Iris pigment epithelial cell (primary cell): ENCODE results near the gene RNU6-1.

Source experiments
- DNase-seq: peaks from one replicate; pipeline ENCODE4 v3.0.0-alpha.2; 2011; ENCODE audit warnings: low read depth

RNU6-1 gene

DNA sequence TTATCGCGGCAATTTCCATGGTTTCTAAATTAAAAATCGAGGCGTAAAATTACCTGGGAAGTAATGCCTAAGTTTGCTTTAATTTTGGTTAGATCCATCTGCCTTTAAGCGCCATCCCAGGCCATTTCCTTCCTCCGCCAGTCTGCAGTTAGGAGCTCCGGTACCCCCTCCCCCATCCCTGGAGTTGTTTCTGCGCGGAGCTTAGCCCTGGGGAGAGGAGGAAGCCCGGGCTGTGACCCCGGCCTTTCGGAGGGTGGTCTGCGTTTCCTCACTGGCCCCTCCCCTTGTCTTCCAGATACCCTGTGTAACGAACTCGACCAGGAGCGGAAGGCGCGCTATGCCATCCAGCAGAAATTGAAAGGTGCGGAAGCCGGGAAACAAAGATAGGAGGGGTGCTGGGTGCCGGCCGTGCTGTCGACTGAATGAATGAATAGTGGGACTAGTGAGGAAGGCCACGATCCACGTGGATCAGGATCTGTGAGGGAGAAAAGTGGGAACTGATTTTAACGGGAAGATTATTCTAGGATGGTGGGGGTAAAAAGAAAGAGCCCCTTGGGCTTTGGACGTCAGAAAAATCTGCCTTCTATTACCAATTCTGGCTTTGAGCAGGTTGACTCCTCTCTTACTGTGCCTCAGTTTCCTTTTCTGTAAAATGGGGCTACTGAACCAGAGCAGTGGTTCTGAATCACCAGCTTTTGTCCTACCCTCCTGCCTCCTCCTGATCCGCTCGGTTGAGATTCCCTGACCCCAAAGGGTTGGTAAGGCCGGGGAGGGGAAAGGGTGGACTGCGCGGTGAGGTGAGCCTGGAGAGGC lies 6.7 kb downstream of the RNU6-1 start:
- DNase-seq: no peak

GRCh38 chr15:67832031-67832551 lies 7.8 kb downstream of the RNU6-1 start:
- no peak for DNase-seq

DNA sequence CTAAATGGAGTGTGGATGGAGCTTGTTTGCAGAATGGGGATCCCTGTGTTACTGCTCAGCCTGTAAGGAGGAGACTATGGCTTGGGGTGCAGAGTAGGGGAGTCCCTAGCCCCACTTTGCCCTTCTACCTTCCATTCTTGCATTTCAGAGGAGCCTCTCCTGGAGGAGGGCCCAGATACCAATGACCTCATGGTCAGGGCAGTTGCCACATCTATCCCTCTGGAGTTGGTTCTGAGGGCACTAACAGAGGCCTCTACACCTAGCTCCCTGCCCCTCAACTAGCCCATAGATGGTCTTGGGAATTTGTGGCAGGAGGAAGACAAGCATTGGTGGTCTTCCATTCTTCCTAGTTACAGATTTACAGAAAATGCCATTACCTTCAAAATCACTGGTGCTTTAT lies 8.5 kb downstream of the RNU6-1 start:
- DNase-seq: no peak

DNA sequence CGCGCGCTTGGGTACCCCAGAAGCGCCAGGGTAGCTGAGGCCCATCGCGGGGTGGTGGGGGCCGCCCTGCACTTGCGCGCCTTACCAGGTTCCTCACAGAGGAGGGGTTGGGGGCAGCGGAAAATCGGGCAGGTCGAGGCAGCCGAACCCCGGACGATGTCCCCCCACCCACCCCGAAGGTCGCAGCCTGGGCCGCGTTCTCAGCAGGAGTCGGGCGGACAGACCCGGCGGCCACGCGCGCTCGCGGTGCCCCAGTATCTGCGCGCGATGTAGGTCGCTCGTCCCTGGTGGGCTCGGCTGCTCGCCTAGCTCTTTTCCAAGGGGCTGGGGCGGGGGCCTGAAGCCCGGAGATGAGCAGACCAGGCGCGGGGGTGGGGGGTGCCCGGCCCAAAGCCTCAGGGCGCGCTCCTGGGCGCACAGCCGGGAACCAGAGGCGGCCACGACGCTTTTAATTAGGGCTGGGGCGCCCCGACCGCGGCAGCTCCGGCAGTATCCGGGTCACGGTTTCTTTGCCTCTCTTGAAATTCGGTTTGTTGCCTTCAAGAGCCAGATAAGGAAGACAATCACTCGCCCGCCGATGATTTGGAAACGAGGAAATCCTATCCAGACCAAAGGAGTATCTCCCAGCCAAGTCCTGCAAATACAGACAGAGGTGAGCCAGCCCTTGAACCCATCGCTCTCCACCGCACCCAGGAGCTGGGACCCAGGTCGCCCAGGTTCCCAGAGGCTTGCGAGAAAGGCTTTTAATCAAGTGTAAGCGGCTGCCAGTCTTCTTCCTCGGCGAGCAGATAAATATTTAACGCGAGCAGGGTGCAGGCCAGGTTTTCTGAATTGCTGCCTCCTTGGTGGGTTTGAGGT lies 10.0 kb downstream of the RNU6-1 start:
- DNase-seq: no peak

DNA sequence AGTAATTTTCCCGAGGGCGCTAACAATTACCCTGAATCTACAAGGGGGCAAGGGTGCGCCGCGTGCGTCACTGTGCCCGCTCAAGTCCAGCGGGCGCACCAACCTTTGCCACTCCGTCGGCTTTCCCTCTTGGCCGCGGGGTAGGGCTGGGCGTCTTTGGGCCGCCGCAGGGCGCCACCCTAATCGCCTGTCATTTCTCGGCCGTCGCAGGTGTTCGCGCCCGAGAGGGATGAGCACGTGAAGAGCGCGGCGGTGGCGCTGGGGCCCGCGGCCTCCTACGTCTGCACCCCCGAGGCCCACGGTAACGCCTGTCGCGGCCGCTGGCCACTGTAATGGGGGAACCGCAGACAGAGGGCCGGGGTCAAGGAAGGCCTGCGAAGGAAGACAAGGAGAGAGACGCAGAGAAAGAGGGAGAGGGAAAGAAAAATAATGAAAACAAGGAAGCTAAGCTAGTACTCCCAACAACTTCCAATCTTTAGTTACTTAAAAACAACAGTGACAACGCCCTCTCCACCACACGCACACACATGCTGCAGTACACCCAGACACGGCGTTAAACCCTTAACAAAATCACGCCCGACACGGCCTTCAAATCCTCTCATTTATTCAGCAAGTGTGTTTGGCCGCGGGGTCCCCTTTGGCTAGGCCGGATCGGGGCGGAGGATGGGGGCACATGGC lies 10.7 kb downstream of the RNU6-1 start:
- no peak for DNase-seq

GRCh38 chr15:67828278-67828968 lies 11.4 kb downstream of the RNU6-1 start:
- DNase-seq: no peak

- DNase-seq: no peak
Measured at GRCh38 chr15:67827562-67828277, 12.1 kb downstream of the RNU6-1 start.

DNA sequence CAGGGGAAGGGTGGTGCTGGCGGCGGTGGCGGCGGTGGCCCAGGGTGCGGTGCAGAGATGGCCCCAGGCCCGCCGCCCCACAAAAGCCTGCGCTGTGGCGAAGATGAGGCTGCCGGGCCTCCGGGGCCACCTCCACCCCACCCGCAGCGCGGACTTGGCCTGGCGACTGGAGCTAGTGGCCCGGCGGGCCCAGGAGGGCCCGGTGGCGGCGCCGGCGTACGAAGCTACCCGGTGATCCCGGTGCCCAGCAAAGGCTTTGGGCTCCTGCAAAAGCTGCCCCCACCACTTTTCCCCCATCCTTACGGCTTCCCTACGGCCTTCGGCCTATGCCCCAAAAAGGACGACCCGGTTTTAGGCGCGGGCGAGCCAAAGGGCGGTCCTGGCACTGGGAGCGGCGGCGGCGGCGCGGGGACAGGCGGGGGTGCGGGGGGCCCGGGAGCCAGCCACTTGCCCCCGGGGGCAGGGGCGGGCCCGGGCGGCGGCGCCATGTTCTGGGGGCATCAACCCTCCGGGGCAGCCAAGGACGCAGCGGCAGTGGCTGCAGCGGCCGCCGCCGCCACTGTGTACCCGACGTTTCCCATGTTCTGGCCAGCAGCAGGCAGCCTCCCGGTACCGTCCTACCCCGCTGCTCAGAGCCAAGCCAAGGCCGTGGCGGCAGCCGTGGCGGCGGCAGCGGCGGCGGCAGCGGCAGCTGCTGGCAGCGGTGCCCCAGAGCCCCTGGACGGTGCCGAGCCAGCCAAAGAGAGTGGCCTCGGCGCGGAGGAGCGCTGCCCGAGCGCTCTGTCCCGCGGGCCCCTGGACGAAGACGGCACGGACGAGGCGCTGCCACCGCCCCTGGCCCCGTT lies 12.9 kb downstream of the RNU6-1 start:
- DNase-seq: no peak

GRCh38 chr15:67825881-67826716 lies 13.7 kb downstream of the RNU6-1 start:
- no peak for DNase-seq

DNA sequence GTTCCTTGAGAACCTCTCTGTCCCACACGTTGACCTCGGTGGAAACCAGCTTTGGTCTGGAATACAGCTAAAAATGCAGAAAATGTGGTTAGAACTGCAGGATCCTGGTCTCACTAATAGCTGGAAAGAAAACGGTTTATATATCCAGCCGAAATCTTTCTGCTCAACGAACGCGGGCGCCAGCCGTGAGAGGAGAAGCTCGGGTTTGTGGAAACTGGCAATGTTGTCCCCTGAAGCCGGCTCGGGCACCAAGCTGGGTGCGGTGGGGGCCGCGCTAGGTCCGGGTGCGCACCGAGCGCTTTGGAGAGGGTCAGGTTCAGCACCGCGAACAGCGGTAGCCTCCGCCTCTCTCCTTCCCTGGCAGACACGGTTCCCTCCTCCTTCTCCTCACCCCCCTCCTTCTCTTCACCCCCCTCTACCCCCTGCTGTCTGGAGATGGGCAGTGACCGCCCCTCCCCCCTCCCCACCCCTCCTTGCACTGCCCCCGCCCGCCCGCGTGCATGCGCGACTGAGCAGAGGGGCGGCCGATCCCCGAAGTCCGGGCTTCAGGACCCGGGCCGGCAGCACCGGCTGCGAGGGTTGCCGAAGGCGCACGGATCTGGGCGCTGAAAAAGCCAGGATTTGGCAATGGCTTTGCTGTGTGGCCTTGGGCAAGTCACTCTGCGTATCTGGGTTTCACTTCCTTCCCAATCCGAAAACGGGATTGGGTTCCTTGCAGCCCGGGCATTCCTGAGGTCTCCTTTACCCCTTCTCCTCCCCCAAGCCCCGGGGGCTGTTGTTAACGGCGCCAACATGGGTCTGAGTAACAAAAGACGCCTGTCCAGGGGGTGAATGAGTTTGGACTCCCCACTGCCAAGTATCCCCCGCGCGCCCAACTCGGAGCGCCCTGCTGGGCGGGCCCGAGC lies 14.6 kb downstream of the RNU6-1 start, which contains the start of gene SKOR1:
SKOR1 (plus strand) TSS at position 534 of the 905 bp plus-strand sequence; CDS start at position 628, 94 bp downstream.
- peak; percentile 50 for DNase-seq

- DNase-seq: no peak
Measured at GRCh38 chr15:67824197-67824968, 15.5 kb downstream of the RNU6-1 start.

DNA sequence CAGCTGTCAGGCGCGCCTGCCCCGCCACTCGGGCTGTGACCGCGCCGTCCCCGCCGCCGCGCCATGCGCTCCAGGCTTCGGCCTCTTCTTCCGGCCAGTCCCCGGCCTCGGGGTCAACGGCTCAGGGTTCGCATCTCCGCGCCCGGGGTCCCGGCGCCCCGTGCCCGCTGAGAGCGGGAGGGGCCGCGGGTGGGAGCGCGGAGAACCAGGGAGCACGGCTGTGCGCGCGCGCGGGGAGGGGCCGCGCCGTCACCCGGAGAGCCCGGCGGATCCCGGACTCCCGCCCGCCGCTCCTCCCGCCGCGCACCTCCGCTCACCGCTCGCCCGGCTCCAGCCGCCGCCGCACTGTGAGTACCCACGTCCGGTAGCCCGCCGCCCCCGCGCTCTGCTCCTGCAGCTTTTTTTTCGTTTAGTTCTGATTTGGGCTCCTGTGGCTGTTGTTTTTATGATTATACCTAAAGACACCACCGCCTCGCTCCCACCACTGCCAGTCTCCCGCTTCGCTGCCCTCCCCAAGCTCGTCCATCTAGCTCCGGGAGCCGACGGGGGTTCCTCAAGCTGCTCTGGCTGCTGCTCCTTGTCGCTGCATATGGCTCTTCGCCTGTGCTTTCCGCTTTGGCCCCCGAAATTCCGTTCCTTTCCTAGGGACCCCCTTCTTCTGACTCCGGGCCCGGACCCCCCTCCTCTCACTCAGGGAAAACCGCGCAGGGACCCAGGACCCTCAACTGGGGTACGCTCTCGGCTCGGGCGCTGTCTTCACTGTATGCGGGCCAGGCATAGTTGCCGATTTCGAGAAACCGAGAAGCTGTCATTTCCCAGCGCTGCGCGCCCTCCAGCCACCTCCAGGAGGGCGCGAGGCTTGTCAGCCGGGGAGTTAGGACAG lies 16.3 kb downstream of the RNU6-1 start:
- no peak for DNase-seq

- DNase-seq: no peak
Measured at GRCh38 chr15:67822537-67823313, 17.1 kb downstream of the RNU6-1 start.

GRCh38 chr15:67821784-67822440 lies 17.9 kb downstream of the RNU6-1 start:
- DNase-seq: no peak
